ENCODE measurements around the gene HKDC1. TPM values are rescaled to one million over a fixed set of nuclear protein-coding genes. Genes with fewer than 3 reads are reported as not detected.

HKDC1 gene
- total and polyA plus RNA-seq, 8 donors: 3.7 to 11.1 (median 7.3) TPM

GRCh38 chr10:69265521-69265920 lies 45.4 kb downstream of the HKDC1 start:
- DNase-seq (no peak), ATAC-seq (no peak), FAIRE-seq (no peak)
- H3K36me3 ChIP-seq: no peaks in the 10 kb centered on the region
- 85 to 86% methylated on average over 17 of the region's 17 CpGs for WGBS, 2 donors
- no peaks in the 10 kb centered on the region for H3K4me1 ChIP-seq
- H3K27me3 ChIP-seq: no peaks in the 10 kb centered on the region
- intact Hi-C loops (cut with DNase I): no loop called here
- H3K9me3 ChIP-seq: no peaks in the 10 kb centered on the region
- H3K4me3 ChIP-seq: no peak overlapping the region
- H3K27ac ChIP-seq: no peak overlapping the region
- TF ChIP-seq, protein P1, sequence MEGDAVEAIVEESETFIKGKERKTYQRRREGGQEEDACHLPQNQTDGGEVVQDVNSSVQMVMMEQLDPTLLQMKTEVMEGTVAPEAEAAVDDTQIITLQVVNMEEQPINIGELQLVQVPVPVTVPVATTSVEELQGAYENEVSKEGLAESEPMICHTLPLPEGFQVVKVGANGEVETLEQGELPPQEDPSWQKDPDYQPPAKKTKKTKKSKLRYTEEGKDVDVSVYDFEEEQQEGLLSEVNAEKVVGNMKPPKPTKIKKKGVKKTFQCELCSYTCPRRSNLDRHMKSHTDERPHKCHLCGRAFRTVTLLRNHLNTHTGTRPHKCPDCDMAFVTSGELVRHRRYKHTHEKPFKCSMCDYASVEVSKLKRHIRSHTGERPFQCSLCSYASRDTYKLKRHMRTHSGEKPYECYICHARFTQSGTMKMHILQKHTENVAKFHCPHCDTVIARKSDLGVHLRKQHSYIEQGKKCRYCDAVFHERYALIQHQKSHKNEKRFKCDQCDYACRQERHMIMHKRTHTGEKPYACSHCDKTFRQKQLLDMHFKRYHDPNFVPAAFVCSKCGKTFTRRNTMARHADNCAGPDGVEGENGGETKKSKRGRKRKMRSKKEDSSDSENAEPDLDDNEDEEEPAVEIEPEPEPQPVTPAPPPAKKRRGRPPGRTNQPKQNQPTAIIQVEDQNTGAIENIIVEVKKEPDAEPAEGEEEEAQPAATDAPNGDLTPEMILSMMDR (IDR thresholded peaks at IDR 0.05): no peak

- TF ChIP-seq, protein P1 (IDR thresholded peaks at IDR 0.05): no peak
- Histone ChIP-seq H3K27ac (no peak overlapping the region), H3K27me3 (no peaks in the 10 kb centered on the region), H3K4me1 (no peaks in the 10 kb centered on the region), H3K36me3 (no peaks in the 10 kb centered on the region), H3K4me3 (no peak overlapping the region), H3K9me3 (no peaks in the 10 kb centered on the region)
- WGBS, 2 donors: 78 to 86% methylated on average over 14 of the region's 14 CpGs
- FAIRE-seq (no peak), ATAC-seq (no peak), DNase-seq (no peak)
- intact Hi-C loops (cut with DNase I): no loop called here
Measured at GRCh38 chr10:69268761-69269416, 48.8 kb downstream of the HKDC1 start.

DNA sequence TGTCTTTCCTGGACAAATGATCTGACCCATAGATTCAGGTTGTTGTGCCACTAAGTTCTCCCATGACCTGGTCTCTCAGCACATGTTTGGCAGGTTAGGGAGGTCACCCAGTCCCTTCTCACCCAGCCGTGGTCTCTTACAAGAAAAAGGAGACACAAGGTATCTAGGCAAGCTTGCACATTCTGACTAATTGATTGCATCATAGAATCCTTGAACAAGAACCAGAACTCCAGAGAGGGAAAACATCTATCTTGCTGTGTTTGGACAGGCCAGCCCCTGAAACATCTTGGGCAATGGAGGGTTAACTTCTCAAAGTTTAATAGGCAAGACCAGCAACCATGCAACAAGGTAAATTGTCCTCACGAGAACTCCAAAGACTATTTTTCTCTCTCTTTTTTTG lies 49.6 kb downstream of the HKDC1 start:
- Histone ChIP-seq H3K9me3 (no peaks in the 10 kb centered on the region), H3K36me3 (no peaks in the 10 kb centered on the region), H3K4me1 (no peaks in the 10 kb centered on the region), H3K4me3 (no peak overlapping the region), H3K27ac (no peak overlapping the region), H3K27me3 (no peaks in the 10 kb centered on the region)
- ATAC-seq (no peak), DNase-seq (no peak), FAIRE-seq (no peak)
- WGBS, 2 donors: 61 to 66% methylated on average over 2 of the region's 2 CpGs
- TF ChIP-seq, protein P1 (IDR thresholded peaks at IDR 0.05): no peak
- intact Hi-C loops (cut with DNase I): no loop called here

- Histone ChIP-seq H3K27ac (no peak overlapping the region), H3K27me3 (no peaks in the 10 kb centered on the region), H3K4me3 (no peak overlapping the region), H3K36me3 (no peaks in the 10 kb centered on the region), H3K9me3 (no peaks in the 10 kb centered on the region), H3K4me1 (no peaks in the 10 kb centered on the region)
- WGBS, 2 donors: 66 to 76% methylated on average over 3 of the region's 3 CpGs
- FAIRE-seq: no peak
- ATAC-seq: no peak
- intact Hi-C loops (cut with DNase I): no loop called here
- DNase-seq: no peak
- TF ChIP-seq, protein P1 (IDR thresholded peaks at IDR 0.05): no peak
Measured at GRCh38 chr10:69270990-69271389, 50.9 kb downstream of the HKDC1 start.

GRCh38 chr10:69272624-69273023 lies 52.5 kb downstream of the HKDC1 start:
- TF ChIP-seq, protein P1 (IDR thresholded peaks at IDR 0.05): no peak
- no peaks in the 10 kb centered on the region for H3K27me3 ChIP-seq
- DNase-seq (no peak), ATAC-seq (no peak), FAIRE-seq (no peak)
- intact Hi-C loops (cut with DNase I): no loop called here
- no peak overlapping the region for H3K27ac ChIP-seq
- H3K4me1 ChIP-seq: no peaks in the 10 kb centered on the region
- no peaks in the 10 kb centered on the region for H3K36me3 ChIP-seq
- no peak overlapping the region for H3K4me3 ChIP-seq
- 56 to 73% methylated on average over 1 of the region's 1 CpG for WGBS, 2 donors
- no peaks in the 10 kb centered on the region for H3K9me3 ChIP-seq
